OCI-LY7 (cell line): Measurements from ENCODE around the gene EGFR. TPM values are rescaled to one million over a fixed set of nuclear protein-coding genes. Genes with fewer than 3 reads are reported as not detected.

Experiments
- BruUV-seq: library from RNA; stranded (reverse); fragments of 400-500 nt; replicated peaks from 2 replicates; lab custom pipeline; 2021; lab: Mats Ljungman, UMichigan
- CTCF ChIA-PET: fragments of 300-600 bp; sonication (Branson Sonifier 250); formaldehyde crosslinking; loops from one replicate; lab custom pipeline; 2022; ENCODE audit warnings: antibody characterized with exemption; ENCODE audit not compliant: unreplicated experiment; lab: Charles Lee
- POLR2A ChIA-PET: fragments of 300-600 bp; sonication (Branson Sonifier 250); formaldehyde crosslinking; loops from one replicate; lab custom pipeline; 2022; ENCODE audit warnings: antibody characterized with exemption; lab: Charles Lee
- DNase-seq: peaks from one replicate; pipeline ENCODE4 v3.0.0-alpha.2; 2015; ENCODE audit warnings: low spot score
- H2AFZ ChIP-seq: fragments of 200-600 bp; sonication (generic), shearing (Covaris generic); 2 replicates; pipeline ENCODE4 v1.6.1; 2014; ENCODE audit warnings: mild to moderate bottlenecking, antibody characterized with exemption, low read length, moderate library complexity
- H3K27ac ChIP-seq: fragments of 200-600 bp; sonication (generic); 2 replicates; pipeline ENCODE4 v1.5.1; 2014; ENCODE audit warnings: mixed run types, low read depth, mild to moderate bottlenecking, moderate library complexity, low read length, inconsistent platforms; ENCODE audit not compliant: poor library complexity, severe bottlenecking
- H3K36me3 ChIP-seq: fragments of 200-600 bp; sonication (generic); 2 replicates; pipeline ENCODE4 v1.6.1; 2014; ENCODE audit warnings: mild to moderate bottlenecking, antibody characterized with exemption, low read length, moderate library complexity, mixed read lengths; ENCODE audit not compliant: insufficient read depth
- H3K4me1 ChIP-seq: fragments of 200-600 bp; sonication (generic); 2 replicates; pipeline ENCODE4 v1.5.1; 2014; ENCODE audit warnings: mild to moderate bottlenecking, low read length; ENCODE audit not compliant: insufficient read depth, poor library complexity, severe bottlenecking
- H3K4me2 ChIP-seq: fragments of 200-600 bp; sonication (generic); 2 replicates; pipeline ENCODE4 v1.6.1; 2014; ENCODE audit warnings: mild to moderate bottlenecking, low read length
- H3K4me3 ChIP-seq: fragments of 200-600 bp; sonication (generic); 2 replicates; pipeline ENCODE4 v1.5.1; 2014; ENCODE audit warnings: mild to moderate bottlenecking, low read depth, low read length; ENCODE audit not compliant: poor library complexity, severe bottlenecking
- H3K79me2 ChIP-seq: fragments of 200-600 bp; sonication (generic); 2 replicates; pipeline ENCODE4 v1.6.1; 2016; ENCODE audit warnings: low read depth, mild to moderate bottlenecking, low read length, moderate library complexity, mixed read lengths; ENCODE audit not compliant: insufficient read depth
- H3K9me2 ChIP-seq: fragments of 200-600 bp; sonication (generic); 2 replicates; pipeline ENCODE4 v1.6.1; 2016; ENCODE audit warnings: mild to moderate bottlenecking, low read length, mixed read lengths; ENCODE audit not compliant: insufficient read depth
- H3K9me3 ChIP-seq: fragments of 200-600 bp; sonication (generic); 2 replicates; pipeline ENCODE4 v1.6.1; 2014; ENCODE audit warnings: mild to moderate bottlenecking, mixed run types, low read length, mixed read lengths
- H4K20me1 ChIP-seq: fragments of 200-600 bp; sonication (generic); 2 replicates; pipeline ENCODE4 v1.6.1; 2014; ENCODE audit warnings: mild to moderate bottlenecking, antibody characterized with exemption, low read length, moderate library complexity, mixed read lengths; ENCODE audit not compliant: insufficient read depth
- CTCF ChIP-seq: fragments of 200-600 bp; sonication (generic); conservative IDR thresholded peaks from 2 replicates; pipeline ENCODE4 v1.5.1; 2014; ENCODE audit warnings: mild to moderate bottlenecking, antibody characterized with exemption, low read length, moderate library complexity, mixed read lengths
- EZH2phosphoT487 ChIP-seq: fragments of 200-600 bp; sonication (generic); IDR thresholded peaks from 2 replicates; pipeline ENCODE4 v1.6.1; 2018; ENCODE audit warnings: low read depth, borderline replicate concordance, mild to moderate bottlenecking, mixed run types, antibody characterized with exemption, low read length, moderate library complexity, mixed read lengths
- intact Hi-C: fragments of 100-400 bp; cut with micrococcal nuclease; formaldehyde crosslinking; loops from one replicate; pipeline ENCODE4 v1.10.0; 2022; ENCODE audit not compliant: unreplicated experiment
- total RNA-seq, 2 experiments: library from RNA; depleted of rRNA in 1 of 2; stranded (reverse); fragments of >200 nt in 1 of 2; shearing (Covaris generic) in 1 of 2; gene quantifications; 2 replicates each; pipeline ENCODE4 v1.2.3, GENCODE V29; 2014 to 2022

Gene EGFR
- total RNA-seq, 2 experiments from 2014 or later: 0.27 TPM; not detected in 1

- intact Hi-C loops: no loop called here
- no peaks in the 10 kb centered on the region for H4K20me1 ChIP-seq
- no peak for DNase-seq
- ChIA-PET POLR2A (interaction anchor here (0.7 kb wide), 1 partner anchor 1389 kb away, joined by 3 read pairs; no protein-coding TSS in a partner anchor), CTCF (no interaction called here)
- H2AFZ ChIP-seq: no peak overlapping the region
- no peaks in the 10 kb centered on the region for H3K4me1 ChIP-seq
- H3K79me2 ChIP-seq: no peaks in the 10 kb centered on the region
- H3K36me3 ChIP-seq: no peaks in the 10 kb centered on the region
- BruUV-seq: no TSS peak
- H3K9me3 ChIP-seq: no peaks in the 10 kb centered on the region
- no peak overlapping the region for H3K27ac ChIP-seq
- TF ChIP-seq CTCF (no peak), EZH2phosphoT487 (no peak)
- no peak overlapping the region for H3K4me3 ChIP-seq
- H3K4me2 ChIP-seq: no peak overlapping the region
- H3K9me2 ChIP-seq: no peaks in the 10 kb centered on the region
Observed at GRCh38 chr7:55205124-55205955, 186.5 kb downstream of the EGFR start.

GRCh38 chr7:55206235-55207029 lies 187.6 kb downstream of the EGFR start:
- H2AFZ ChIP-seq: no peak overlapping the region
- no peaks in the 10 kb centered on the region for H3K9me3 ChIP-seq
- H3K9me2 ChIP-seq: no peaks in the 10 kb centered on the region
- no peak for DNase-seq
- CTCF ChIA-PET: no interaction called here
- H3K36me3 ChIP-seq: no peaks in the 10 kb centered on the region
- H3K27ac ChIP-seq: no peak overlapping the region
- intact Hi-C loops: no loop called here
- H3K4me2 ChIP-seq: no peak overlapping the region
- POLR2A ChIA-PET: interaction anchor here (0.6 to 0.7 kb wide), 2 partner anchors 91 to 1388 kb away, joined by 3 read pairs; no protein-coding TSS in a partner anchor
- H4K20me1 ChIP-seq: no peaks in the 10 kb centered on the region
- H3K4me1 ChIP-seq: no peaks in the 10 kb centered on the region
- no TSS peak for BruUV-seq
- no peak for TF ChIP-seq CTCF
- no peak for TF ChIP-seq EZH2phosphoT487
- H3K4me3 ChIP-seq: no peak overlapping the region
- H3K79me2 ChIP-seq: no peaks in the 10 kb centered on the region
